Glomerular visceral epithelial cell (primary cell): ENCODE results near the gene ZNF750.
"Not testable (repeated sequence)": the region's sequence is repeated elsewhere in the genome, so short reads cannot be mapped to it uniquely, and the experiment has no call there.

ENCODE experiments used
- DNase-seq: peaks from one replicate; pipeline ENCODE4 v3.0.0-alpha.2; 2016; ENCODE audit errors: extremely low spot score

Gene ZNF750

GRCh38 chr17:82793974-82794630 lies 45.7 kb downstream of the ZNF750 start:
- DNase-seq, result no peak

DNA sequence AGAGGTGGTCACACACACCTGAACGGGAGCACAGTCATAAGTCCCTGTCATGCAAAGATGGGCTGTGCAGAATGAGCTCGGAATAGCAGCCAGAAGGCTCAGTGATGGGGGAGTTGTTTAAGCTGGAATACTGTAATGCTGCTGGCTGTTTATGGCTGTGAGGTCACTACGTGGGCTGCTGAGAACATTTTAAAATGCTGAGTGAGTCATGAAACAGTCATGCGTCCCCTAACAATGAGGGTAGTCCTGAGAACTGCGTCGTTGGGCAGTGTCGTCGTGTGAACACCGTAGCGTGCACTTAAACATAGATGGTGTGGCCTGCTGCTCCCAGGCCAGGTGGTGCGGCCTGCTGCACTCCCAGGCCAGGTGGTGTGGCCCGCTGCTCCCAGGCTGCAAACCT lies 48.3 kb downstream of the ZNF750 start:
- DNase-seq, result peak; percentile 93

DNA sequence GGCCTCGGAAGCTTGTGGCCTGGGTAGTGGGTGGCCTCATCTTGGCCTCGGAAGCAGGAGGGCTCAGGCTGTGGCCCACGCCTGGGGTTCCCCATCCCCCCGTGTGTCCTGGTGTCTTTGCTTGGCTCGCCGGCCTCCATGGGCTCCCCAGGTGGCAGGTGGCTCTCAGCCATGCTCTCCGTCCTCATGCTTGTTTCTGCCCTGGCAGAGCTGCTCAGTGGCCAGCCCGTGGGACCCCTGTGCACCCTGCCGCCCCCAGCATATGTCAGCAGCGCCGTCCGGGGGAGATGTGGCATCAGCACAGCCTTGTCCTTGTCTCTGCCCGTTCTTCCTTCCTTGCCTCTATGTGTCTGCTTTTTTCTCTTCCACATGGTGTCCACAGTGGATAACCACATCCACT lies 49.4 kb downstream of the ZNF750 start:
- no peak for DNase-seq

DNA sequence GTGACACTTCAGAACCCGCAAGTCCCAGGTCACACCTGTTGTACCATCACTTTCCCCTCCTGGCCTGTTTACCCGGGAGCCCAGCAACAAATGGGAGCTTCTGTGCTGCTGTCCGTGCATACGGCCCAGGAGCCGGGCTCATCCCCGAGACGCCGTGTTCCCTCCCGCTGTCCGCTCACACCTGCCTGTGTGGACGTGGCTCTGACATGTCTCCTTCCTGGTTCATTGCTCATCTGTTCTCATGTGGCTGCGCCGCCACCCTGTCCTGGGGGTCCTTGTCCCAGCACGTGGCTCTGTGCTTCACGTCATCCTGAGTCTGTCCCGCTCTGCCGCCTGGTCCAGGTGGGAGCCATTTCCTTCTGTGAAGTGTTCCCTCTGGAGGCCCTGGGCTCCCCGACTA lies 50.0 kb downstream of the ZNF750 start:
- DNase-seq, result no peak

DNA sequence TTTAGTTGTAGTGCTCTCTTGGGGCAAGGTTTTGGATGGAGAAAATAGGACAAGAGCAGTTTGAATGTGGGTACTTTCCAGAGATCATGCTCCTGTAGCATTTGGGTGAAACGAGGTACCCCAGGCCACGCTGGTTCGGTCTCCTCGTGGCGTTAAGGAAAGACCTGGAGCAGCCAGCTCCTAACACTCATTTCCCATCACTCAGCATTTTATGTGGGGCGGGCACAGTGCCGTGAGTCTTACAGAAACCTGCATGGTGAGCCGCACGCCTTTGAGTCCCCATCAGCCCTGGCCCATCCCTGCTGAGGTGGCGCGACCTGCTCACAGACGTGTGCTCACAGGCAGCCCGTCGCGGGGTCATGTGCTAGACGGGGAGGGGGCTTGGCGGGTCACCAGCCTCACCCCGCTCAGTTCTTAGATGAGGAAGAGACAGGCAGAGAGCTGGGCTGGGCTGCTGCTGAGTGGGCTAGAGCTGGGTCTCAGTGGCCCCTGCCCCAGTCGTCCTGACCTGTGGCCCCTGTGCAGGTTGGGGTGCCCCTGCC lies 50.7 kb downstream of the ZNF750 start:
- DNase-seq, result no peak

DNA sequence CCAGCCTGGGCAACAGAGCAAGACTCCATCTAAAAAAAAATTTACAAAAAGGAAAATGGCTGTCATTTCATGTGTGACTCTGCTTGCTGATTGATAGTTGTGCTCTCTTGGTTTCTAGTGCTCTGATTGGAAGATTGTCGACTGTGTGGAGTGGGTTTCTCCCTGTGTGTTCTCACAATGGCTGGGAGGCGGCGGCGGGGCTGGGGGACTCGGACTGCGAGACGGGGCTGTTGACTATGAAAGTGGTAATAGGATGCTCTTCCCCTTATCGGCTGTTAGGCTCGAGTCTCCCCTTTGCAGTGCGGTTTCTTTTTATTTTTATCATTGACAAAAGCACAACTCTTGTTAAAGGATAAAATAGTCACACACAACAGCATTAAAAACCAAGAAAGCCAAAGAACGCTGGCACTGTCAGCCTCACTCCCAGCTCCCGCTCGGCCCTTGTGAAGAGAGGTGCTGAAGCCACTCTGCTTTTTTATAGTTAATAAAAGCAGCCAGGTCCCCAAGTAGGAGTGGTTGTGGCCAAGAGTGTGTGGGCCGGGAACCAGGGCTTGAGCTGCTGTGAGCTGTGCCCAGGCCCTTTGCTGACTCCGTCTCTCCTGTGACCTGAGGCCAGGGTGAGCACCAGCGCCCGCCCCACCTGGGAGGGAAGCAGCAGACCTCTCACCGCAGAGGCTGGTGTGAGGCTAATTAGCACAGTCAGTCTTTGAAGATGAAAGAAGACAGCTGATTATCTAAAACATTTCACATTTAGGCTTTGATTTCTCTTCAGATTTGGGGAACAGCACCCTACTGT lies 51.4 kb downstream of the ZNF750 start:
- no peak for DNase-seq

- no peak for DNase-seq
Observed at GRCh38 chr17:82787081-82787848, 52.6 kb downstream of the ZNF750 start.

DNA sequence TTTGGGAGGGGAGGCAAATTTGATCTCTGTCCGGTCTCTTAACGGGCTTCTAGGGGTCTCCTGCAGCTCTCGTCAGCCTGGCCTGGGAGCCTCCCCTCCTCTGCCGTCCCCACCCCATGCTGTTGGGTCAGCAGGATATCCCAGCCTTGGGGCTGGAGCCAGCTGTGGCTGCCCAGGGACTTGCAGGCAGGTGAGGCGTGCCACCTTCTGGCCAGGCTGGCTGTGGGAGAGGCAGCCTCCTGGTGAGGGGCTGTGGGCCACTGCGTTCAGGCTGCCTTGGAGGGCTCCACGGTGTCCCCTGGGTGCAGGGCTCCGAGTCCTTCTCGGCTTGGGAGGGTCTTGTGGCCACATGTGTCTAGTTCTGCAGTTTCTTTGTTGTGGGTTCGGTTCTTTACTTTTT lies 53.4 kb downstream of the ZNF750 start:
- DNase-seq, result no peak

DNA sequence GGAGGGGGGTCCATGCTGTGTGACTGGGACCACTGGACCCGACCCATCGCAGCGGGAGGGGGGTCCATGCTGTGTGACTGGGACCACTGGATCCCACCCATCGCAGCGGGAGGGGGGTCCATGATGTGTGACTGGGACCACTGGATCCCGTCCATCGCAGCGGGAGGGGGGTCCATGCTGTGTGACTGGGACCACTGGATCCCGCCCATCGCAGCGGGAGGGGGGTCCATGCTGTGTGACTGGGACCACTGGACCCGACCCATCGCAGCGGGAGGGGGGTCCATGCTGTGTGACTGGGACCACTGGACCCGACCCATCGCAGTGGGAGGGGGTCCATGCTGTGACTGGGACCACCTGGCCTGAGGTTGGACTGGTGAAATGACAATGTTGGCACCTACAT lies 54.2 kb downstream of the ZNF750 start:
- DNase-seq, result not testable (repeated sequence)

- DNase-seq, result no peak
Observed at GRCh38 chr17:82783498-82783897, 56.3 kb downstream of the ZNF750 start.

DNA sequence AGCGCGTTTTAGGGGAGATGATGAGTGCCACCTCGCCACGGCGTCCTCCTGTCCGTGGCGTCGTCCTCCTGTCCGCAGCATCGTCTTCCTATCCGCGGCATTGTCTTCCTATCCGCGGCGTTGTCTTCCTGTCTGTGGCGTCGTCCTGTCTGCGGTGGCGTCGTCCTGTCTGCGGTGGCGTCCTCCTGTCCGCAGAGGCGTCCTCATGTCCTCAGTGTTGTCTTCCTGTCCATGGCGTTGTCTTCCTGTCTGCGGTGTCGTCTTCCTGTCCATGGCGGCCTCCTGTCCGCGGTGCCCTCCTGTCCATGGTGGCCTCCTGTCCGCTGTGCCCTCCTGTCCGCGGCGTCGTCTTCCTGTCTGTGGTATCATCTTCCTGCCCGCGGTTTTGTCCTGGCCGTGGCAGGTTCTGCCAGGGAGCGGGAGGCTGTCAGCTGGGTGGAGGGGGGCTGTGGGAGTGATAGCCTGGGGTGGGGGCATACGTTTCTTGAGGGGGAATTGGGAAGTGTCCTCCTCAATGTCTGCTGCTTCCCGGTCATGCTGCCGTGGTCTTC lies 57.1 kb downstream of the ZNF750 start:
- no peak for DNase-seq

DNA sequence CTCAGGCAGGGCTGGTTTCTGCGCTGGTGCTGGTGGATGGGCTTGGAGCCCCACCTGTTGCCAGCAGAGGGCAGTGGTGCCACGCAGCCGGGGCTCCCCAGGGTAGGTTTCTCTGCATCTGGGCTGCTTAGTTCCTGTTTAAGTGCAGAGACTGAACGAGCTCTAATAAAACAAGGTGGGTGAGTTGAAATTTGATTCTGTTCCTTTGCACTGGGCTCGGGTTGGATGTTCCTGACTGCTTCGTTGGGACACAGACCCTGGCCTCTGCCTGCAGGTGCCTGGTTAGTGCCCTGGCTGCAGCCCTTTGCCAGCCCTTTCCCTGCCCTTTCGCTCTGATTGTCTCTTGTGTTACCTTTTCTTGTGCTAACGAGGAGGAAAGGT lies 57.9 kb downstream of the ZNF750 start:
- peak; percentile 75 for DNase-seq

GRCh38 chr17:82780971-82781893 lies 58.6 kb downstream of the ZNF750 start:
- DNase-seq, result no peak

- no peak for DNase-seq
Observed at GRCh38 chr17:82780195-82780594, 59.6 kb downstream of the ZNF750 start.

DNA sequence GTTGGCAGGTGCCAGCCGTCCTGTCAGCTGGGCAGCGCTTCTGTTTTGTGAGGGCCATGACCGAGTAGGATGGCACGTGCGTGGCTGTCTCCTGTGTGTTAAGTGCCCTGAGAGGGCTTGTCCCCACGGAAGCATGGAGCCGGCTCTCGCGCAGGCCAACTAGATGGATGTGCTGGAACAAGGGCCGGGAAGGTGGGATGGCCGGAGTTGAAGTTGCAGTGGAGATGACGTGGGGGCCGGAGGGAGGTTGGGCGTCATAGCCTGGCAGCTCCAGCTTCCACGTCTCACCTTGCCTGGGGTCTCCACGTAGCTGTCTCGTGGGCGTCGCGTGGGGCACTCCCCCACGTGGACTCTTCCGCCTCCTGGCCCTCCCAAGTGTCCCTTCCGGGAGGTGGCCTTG lies 60.3 kb downstream of the ZNF750 start:
- DNase-seq, result no peak
